SK-N-MC (cell line): ENCODE data around the gene TBCC.

Experiments used
- EZH2 ChIP-seq: fragments of 200-600 bp; sonication (generic); IDR thresholded peaks from one replicate; pipeline ENCODE4 v1.6.1; 2017; ENCODE audit warnings: antibody characterized with exemption
- FOXP2 ChIP-seq: optimal IDR thresholded peaks from 2 replicates; pipeline ENCODE3; 2011; ENCODE audit warnings: mild to moderate bottlenecking, moderate library complexity; ENCODE audit not compliant: insufficient read depth; ENCODE audit errors: extremely low read length, control extremely low read depth
- POLR2AphosphoS5 ChIP-seq: IDR thresholded peaks from 2 replicates; pipeline ENCODE4 v1.6.1; 2012; ENCODE audit warnings: mild to moderate bottlenecking, low read depth, low read length, borderline replicate concordance

- TF ChIP-seq POLR2AphosphoS5 = no peak
- no peak for TF ChIP-seq EZH2
- TF ChIP-seq FOXP2 = no peak
These were observed 23.9 kb upstream of the TBCC start for GRCh38 chr6:42769836-42770235.
